GM13976 (cell line): ENCODE data around the gene OSBPL10.

ENCODE experiments used
- DNase-seq: peaks from one replicate; pipeline ENCODE4 v3.0.0; 2012; ENCODE audit warnings: low spot score
- CTCF ChIP-seq: IDR thresholded peaks from 2 replicates; pipeline ENCODE4 v1.5.1; 2012; ENCODE audit warnings: borderline replicate concordance, mild to moderate bottlenecking; ENCODE audit not compliant: insufficient read depth; ENCODE audit errors: extremely low read depth, missing control alignments, control extremely low read depth
- in situ Hi-C: fragments of 300-500 bp; cut with MboI; formaldehyde crosslinking; loops from one replicate; pipeline ENCODE4 v1.12.0; 2022; ENCODE audit warnings: low sequenced_read_pairs, mixed read lengths, inconsistent platforms; ENCODE audit not compliant: unreplicated experiment

OSBPL10 gene

GRCh38 chr3:31890007-31890406, 91.1 kb downstream of the OSBPL10 start:
- no peak for TF ChIP-seq CTCF
- no peak for DNase-seq
- in situ Hi-C loops = no loop called here

- TF ChIP-seq CTCF = no peak
- in situ Hi-C loops = no loop called here
- no peak for DNase-seq
Measured at GRCh38 chr3:31885235-31885634, 95.8 kb downstream of the OSBPL10 start.

- DNase-seq = no peak
- TF ChIP-seq CTCF = no peak
- in situ Hi-C loops = no loop called here
Measured at GRCh38 chr3:31884251-31884650, 96.8 kb downstream of the OSBPL10 start.

- TF ChIP-seq CTCF = no peak
- no peak for DNase-seq
- in situ Hi-C loops = no loop called here
Measured at GRCh38 chr3:31882895-31883294, 98.2 kb downstream of the OSBPL10 start.

- in situ Hi-C loops = no loop called here
- DNase-seq = no peak
- TF ChIP-seq CTCF = no peak
Measured at GRCh38 chr3:31882431-31882830, 98.6 kb downstream of the OSBPL10 start.

GRCh38 chr3:31880482-31881078, 100.5 kb downstream of the OSBPL10 start:
- no peak for DNase-seq
- in situ Hi-C loops = no loop called here
- no peak for TF ChIP-seq CTCF
